ENCODE data around the gene ZBP1. TPM values are rescaled to one million over a fixed set of nuclear protein-coding genes. Genes with fewer than 3 reads are reported as not detected.

The ZBP1 gene
- total and polyA plus RNA-seq, 8 donors: 0.11 to 5.3 (median 0.39) TPM; not detected in 2

DNA sequence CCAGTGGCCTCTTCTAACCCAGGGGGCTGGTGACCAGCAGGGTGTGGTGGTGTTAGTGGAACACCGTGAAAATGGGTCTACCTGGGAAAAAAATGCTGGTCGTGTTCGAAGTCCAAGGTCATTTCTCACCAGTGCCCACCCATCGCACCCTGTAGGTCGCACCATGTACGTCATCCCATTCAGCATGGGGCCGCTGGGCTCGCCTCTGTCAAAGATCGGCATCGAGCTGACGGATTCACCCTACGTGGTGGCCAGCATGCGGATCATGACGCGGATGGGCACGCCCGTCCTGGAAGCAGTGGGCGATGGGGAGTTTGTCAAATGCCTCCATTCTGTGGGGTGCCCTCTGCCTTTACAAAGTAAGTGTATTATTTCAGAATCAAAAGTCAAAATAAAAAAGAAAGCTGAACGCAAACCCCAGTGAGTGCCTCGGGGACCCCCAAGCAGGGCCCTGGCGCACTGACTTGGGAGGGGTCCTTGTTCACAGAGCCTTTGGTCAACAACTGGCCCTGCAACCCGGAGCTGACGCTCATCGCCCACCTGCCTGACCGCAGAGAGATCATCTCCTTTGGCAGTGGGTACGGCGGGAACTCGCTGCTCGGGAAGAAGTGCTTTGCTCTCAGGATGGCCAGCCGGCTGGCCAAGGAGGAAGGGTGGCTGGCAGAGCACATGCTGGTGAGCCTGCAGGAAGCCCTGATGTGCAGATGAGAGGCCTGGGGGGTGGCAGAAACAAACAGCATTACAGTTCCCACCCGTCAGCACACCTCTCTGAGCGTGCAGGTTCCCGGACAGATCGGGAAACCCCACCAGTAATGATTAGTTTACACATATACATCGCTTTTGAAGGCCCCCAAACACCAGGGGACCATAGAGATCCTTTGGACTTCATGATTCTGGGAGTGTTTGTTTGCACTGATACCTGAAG is 57.4 kb downstream of the ZBP1 start:
- no peaks in the 10 kb centered on the region for H3K9me3 ChIP-seq
- DNase-seq (no peak), ATAC-seq (no peak)
- intact Hi-C loops (cut with DNase I): no loop called here
- TF ChIP-seq, protein P1, sequence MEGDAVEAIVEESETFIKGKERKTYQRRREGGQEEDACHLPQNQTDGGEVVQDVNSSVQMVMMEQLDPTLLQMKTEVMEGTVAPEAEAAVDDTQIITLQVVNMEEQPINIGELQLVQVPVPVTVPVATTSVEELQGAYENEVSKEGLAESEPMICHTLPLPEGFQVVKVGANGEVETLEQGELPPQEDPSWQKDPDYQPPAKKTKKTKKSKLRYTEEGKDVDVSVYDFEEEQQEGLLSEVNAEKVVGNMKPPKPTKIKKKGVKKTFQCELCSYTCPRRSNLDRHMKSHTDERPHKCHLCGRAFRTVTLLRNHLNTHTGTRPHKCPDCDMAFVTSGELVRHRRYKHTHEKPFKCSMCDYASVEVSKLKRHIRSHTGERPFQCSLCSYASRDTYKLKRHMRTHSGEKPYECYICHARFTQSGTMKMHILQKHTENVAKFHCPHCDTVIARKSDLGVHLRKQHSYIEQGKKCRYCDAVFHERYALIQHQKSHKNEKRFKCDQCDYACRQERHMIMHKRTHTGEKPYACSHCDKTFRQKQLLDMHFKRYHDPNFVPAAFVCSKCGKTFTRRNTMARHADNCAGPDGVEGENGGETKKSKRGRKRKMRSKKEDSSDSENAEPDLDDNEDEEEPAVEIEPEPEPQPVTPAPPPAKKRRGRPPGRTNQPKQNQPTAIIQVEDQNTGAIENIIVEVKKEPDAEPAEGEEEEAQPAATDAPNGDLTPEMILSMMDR (IDR thresholded peaks at IDR 0.05): no peak
- no peak overlapping the region for H3K27ac ChIP-seq
- no peaks in the 10 kb centered on the region for H3K36me3 ChIP-seq
- H3K4me3 ChIP-seq: no peak overlapping the region
- H3K4me1 ChIP-seq: no peaks in the 10 kb centered on the region
- H3K27me3 ChIP-seq: peaks cover 0 to 29% of the 10 kb centered on the region in 2 donors

DNA sequence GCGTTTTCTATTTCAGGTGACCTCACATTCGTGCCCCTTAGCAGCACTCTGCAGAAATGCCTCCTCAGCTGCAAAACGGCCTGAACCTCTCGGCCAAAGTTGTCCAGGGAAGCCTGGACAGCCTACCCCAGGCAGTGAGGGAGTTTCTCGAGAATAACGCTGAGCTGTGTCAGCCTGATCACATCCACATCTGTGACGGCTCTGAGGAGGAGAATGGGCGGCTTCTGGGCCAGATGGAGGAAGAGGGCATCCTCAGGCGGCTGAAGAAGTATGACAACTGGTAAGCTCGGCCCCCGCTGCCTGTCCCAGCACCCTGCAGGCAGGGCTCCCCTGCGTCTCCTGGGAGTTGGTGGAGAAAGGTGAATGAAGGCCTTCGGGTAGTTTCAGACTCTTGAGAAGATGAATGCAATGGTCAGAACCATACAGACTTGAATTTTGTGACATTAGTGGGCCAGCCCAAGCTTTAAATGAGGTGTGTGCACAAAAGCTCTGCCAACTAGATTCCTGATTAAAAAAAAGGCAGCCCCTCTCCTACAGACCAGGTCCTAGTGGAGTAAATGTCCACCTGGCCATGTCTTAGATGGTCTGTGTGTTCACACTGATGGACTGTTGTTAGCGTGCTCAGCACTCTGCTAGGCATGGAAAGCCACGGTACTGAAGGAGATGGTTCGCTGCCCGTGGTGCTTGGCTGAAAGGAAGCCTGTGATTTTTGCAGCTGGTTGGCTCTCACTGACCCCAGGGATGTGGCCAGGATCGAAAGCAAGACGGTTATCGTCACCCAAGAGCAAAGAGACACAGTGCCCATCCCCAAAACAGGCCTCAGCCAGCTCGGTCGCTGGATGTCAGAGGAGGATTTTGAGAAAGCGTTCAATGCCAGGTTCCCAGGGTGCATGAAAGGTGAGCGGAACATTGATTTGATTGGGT is 58.6 kb downstream of the ZBP1 start:
- TF ChIP-seq, protein P1 (IDR thresholded peaks at IDR 0.05): no peak
- ATAC-seq: no peak
- H3K4me1 ChIP-seq: no peaks in the 10 kb centered on the region
- no peak overlapping the region for H3K27ac ChIP-seq
- no peak overlapping the region for H3K4me3 ChIP-seq
- H3K36me3 ChIP-seq: no peaks in the 10 kb centered on the region
- H3K27me3 ChIP-seq: peaks cover 0 to 40% of the 10 kb centered on the region in 2 donors
- intact Hi-C loops (cut with DNase I): no loop called here
- DNase-seq: no peak
- H3K9me3 ChIP-seq: no peaks in the 10 kb centered on the region

DNA sequence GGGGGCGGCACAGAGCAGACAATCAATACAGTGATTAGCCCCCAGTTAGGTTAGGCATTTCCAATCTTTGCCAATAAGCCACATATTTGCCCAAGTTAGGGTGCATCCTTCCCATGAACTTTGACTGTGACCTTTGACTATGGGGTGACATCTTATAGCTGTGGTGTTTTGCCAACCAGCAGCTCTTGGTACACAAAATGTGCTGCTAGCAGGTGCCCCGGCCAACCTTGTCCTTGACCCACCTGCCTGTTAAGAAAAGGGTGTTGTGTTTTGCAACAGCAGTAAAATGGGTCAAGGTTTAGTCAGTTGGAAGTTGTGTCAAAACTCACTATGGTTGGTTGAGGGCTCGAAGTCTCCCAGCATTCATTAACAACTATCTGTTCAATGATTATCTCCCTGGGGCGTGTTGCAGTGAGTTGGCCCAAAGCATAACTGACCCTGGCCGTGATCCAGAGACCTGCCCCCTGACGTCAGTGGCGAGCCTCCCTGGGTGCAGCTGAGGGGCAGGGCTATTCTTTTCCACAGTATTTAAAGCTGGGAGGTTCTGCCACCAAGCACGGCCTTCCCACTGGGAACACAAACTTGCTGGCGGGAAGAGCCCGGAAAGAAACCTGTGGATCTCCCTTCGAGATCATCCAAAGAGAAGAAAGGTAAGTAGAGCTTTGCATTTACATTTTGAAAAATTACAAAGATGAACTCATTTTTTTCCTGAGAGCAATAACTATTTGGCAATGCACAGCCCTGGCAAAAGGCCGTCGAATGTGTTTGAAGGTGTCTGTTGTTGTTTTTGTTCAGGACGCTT is 59.5 kb downstream of the ZBP1 start, which contains the start of gene PCK1:
Gene PCK1, plus strand, starts transcription at position 557 of the 802 bp plus-strand sequence. CDS start 302 bp downstream, outside the sequence.
- Histone ChIP-seq H3K4me1 (no peaks in the 10 kb centered on the region), H3K36me3 (no peaks in the 10 kb centered on the region), H3K4me3 (no peak within 1 kb of the TSS), H3K9me3 (no peaks in the 10 kb centered on the region), H3K27ac (no peak within 1 kb of the TSS), H3K27me3 (peaks cover 0 to 40% of the 10 kb centered on the region in 2 donors)
- ATAC-seq (peak; percentile 29), DNase-seq (peak in 1 of 4 donors; percentile 45)
- TF ChIP-seq, protein P1 (IDR thresholded peaks at IDR 0.05): no peak
- intact Hi-C loops (cut with DNase I): no loop called here

DNA sequence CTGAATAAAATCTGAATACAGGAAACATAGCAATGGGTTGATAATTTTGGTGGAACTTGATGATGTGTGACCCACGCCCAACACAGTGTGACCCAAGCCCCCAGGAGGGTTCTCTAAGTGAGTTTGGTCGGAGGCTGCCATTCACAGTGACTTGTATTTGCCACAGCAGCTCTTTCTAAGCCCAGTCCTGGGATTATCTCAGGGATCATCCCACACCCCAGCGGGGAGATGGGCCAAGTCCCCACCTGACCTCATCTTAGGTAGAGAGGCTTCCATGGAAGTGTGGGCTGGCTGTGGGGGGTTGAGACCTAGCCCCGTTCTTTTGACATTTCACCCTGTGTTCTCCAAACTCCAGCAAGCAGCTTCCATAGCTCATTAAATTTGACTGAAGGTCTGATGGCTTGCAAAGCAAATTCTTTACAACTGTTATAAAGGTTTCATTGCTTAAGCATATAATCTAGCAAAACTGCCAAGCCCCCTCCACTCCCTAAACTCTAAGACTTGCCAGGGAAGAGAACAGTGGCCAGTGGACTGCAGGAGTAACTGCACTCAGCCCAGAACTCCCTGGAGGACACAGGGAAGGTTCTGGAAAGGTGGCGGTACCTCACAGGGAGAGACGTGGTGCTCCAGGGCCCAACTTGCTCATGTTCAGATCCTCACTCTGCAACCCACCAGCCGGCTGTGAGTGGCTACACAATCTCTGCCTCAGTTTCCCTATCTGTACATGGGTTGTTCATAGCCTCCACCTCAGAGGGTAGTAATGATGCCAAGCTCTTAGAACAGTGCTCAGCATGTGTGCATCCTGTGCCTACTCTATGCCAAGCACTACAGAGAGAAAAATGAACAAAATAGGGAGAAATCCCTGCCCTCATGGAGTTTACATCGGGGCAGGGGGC is 60.3 kb downstream of the ZBP1 start:
- Histone ChIP-seq H3K36me3 (no peaks in the 10 kb centered on the region), H3K9me3 (no peaks in the 10 kb centered on the region), H3K27me3 (peaks cover 0 to 40% of the 10 kb centered on the region in 2 donors), H3K4me3 (no peak overlapping the region), H3K4me1 (no peaks in the 10 kb centered on the region), H3K27ac (no peak overlapping the region)
- no peak for DNase-seq
- TF ChIP-seq, protein P1 (IDR thresholded peaks at IDR 0.05): no peak
- ATAC-seq: no peak
- intact Hi-C loops (cut with DNase I): no loop called here
